Measurements from ENCODE around the gene FRMD4A.

The FRMD4A gene

GRCh38 chr10:13773043-13773442 is 557.7 kb downstream of the FRMD4A start:
- no peaks in the 10 kb centered on the region for H3F3A ChIP-seq (ENCODE audit: control insufficient read depth, insufficient read depth)
- no peaks in the 10 kb centered on the region for H3K9me2 ChIP-seq (replicated peaks; ENCODE audit: control insufficient read depth, low read length)
- no peaks in the 10 kb centered on the region for H3K9me3 ChIP-seq (ENCODE audit: control insufficient read depth, insufficient read depth, low read length)
- H3K4me3 ChIP-seq (ENCODE audit: low read length) = no peak overlapping the region
- H3K4me1 ChIP-seq (ENCODE audit: control insufficient read depth, low read length) = peaks cover 34% of the 10 kb centered on the region
- no peaks in the 10 kb centered on the region for H4K20me1 ChIP-seq (ENCODE audit: control insufficient read depth, insufficient read depth, low read depth, low read length)
- no peaks in the 10 kb centered on the region for H3K36me3 ChIP-seq (ENCODE audit: control insufficient read depth, low read length)
- no peak overlapping the region for H3K27ac ChIP-seq (ENCODE audit: low read depth, low read length)
- peaks cover 22% of the 10 kb centered on the region for H3K27me3 ChIP-seq (ENCODE audit: control insufficient read depth, low read length)
- TF ChIP-seq CTCF (IDR thresholded peaks at IDR 0.05; ENCODE audit: low read depth, low read length, poor library complexity, severe bottlenecking) = no peak
- no peak for TF ChIP-seq EZH2phosphoT487 (IDR thresholded peaks at IDR 0.05; ENCODE audit: borderline replicate concordance, low read length)
- H3K4me2 ChIP-seq (ENCODE audit: low read length) = no peak overlapping the region
- H3K79me2 ChIP-seq (ENCODE audit: control insufficient read depth, low read length) = no peaks in the 10 kb centered on the region

DNA sequence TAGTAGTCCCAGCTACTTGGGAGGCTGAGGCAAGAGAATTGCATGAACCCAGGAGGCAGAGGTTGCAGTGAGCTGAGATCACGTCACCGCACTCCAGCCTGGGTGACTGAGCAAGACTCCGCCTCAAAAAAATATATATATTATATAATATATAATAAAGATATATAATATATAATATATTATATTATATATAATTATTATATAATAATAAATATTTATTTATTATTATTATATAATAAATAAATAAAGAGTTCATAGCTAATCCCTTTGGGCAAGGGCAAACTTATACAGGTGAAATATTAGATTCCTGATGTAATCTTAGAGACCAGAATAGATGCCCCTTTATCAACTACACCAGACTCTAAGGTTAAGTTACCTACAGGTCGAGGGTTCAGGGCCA is 558.7 kb downstream of the FRMD4A start:
- no peak overlapping the region for H3K4me2 ChIP-seq (ENCODE audit: low read length)
- peaks cover 22% of the 10 kb centered on the region for H3K27me3 ChIP-seq (ENCODE audit: control insufficient read depth, low read length)
- H3K27ac ChIP-seq (ENCODE audit: low read depth, low read length) = no peak overlapping the region
- H3K9me3 ChIP-seq (ENCODE audit: control insufficient read depth, insufficient read depth, low read length) = no peaks in the 10 kb centered on the region
- H4K20me1 ChIP-seq (ENCODE audit: control insufficient read depth, insufficient read depth, low read depth, low read length) = no peaks in the 10 kb centered on the region
- no peaks in the 10 kb centered on the region for H3F3A ChIP-seq (ENCODE audit: control insufficient read depth, insufficient read depth)
- H3K36me3 ChIP-seq (ENCODE audit: control insufficient read depth, low read length) = no peaks in the 10 kb centered on the region
- no peak overlapping the region for H3K4me3 ChIP-seq (ENCODE audit: low read length)
- no peaks in the 10 kb centered on the region for H3K79me2 ChIP-seq (ENCODE audit: control insufficient read depth, low read length)
- no peaks in the 10 kb centered on the region for H3K9me2 ChIP-seq (replicated peaks; ENCODE audit: control insufficient read depth, low read length)
- TF ChIP-seq EZH2phosphoT487 (IDR thresholded peaks at IDR 0.05; ENCODE audit: borderline replicate concordance, low read length) (no peak), CTCF (IDR thresholded peaks at IDR 0.05; ENCODE audit: low read depth, low read length, poor library complexity, severe bottlenecking) (no peak)
- H3K4me1 ChIP-seq (ENCODE audit: control insufficient read depth, low read length) = peaks cover 25% of the 10 kb centered on the region

GRCh38 chr10:13770760-13771493 is 559.8 kb downstream of the FRMD4A start:
- peaks cover 15% of the 10 kb centered on the region for H3K4me1 ChIP-seq (ENCODE audit: control insufficient read depth, low read length)
- H4K20me1 ChIP-seq (ENCODE audit: control insufficient read depth, insufficient read depth, low read depth, low read length) = no peaks in the 10 kb centered on the region
- peaks cover 20% of the 10 kb centered on the region for H3K27me3 ChIP-seq (ENCODE audit: control insufficient read depth, low read length)
- H3K27ac ChIP-seq (ENCODE audit: low read depth, low read length) = no peak overlapping the region
- no peak overlapping the region for H3K4me3 ChIP-seq (ENCODE audit: low read length)
- TF ChIP-seq EZH2phosphoT487 (IDR thresholded peaks at IDR 0.05; ENCODE audit: borderline replicate concordance, low read length) = no peak
- TF ChIP-seq CTCF (IDR thresholded peaks at IDR 0.05; ENCODE audit: low read depth, low read length, poor library complexity, severe bottlenecking) = no peak
- no peaks in the 10 kb centered on the region for H3K9me3 ChIP-seq (ENCODE audit: control insufficient read depth, insufficient read depth, low read length)
- no peaks in the 10 kb centered on the region for H3F3A ChIP-seq (ENCODE audit: control insufficient read depth, insufficient read depth)
- no peaks in the 10 kb centered on the region for H3K36me3 ChIP-seq (ENCODE audit: control insufficient read depth, low read length)
- no peaks in the 10 kb centered on the region for H3K79me2 ChIP-seq (ENCODE audit: control insufficient read depth, low read length)
- H3K4me2 ChIP-seq (ENCODE audit: low read length) = no peak overlapping the region
- H3K9me2 ChIP-seq (replicated peaks; ENCODE audit: control insufficient read depth, low read length) = no peaks in the 10 kb centered on the region
